ENCODE results near the gene ADARB2.

ADARB2 gene

DNA sequence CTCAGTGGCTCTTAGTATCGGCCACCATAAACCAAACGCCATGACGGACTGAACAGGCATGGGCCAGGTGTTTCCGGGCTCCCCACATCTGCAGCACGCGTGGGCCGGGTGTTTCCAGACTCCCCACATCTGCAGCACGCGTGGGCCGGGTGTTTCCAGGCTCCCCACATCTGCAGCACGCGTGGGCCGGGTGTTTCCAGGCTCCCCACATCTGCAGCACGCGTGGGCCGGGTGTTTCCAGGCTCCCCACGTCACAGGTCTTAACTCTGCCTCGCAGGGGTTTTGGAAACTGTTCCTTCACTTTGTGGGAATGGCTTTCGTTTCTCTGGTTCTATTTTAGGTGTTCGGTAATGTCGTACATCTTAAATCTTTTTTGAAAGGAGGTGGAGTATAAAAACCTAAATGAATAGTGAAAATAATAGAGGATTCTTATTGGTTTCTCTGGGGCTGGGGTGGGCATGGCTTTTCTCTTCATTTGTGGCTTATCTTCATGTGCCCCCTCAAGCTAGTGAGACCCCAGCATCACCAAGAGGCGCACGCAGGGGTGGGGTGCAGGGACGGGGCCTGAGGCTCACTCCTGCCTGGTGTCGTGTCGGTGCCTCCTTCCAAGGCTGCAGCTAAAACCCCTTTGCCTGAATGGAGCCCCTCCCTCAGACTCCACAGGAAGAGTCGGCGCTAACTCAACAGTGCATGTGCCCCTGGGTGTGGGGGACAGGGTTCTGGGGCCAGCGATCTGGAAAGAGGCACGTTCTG, 554.9 kb downstream of the ADARB2 start:
- ChIA-PET POLR2A (ENCODE audit: low non-redundant PET) (no interaction called here), CTCF (no interaction called here)
- no peak overlapping the region for H3K27ac ChIP-seq
- no peak for DNase-seq (ENCODE audit: low spot score)
- TF ChIP-seq, protein P1, sequence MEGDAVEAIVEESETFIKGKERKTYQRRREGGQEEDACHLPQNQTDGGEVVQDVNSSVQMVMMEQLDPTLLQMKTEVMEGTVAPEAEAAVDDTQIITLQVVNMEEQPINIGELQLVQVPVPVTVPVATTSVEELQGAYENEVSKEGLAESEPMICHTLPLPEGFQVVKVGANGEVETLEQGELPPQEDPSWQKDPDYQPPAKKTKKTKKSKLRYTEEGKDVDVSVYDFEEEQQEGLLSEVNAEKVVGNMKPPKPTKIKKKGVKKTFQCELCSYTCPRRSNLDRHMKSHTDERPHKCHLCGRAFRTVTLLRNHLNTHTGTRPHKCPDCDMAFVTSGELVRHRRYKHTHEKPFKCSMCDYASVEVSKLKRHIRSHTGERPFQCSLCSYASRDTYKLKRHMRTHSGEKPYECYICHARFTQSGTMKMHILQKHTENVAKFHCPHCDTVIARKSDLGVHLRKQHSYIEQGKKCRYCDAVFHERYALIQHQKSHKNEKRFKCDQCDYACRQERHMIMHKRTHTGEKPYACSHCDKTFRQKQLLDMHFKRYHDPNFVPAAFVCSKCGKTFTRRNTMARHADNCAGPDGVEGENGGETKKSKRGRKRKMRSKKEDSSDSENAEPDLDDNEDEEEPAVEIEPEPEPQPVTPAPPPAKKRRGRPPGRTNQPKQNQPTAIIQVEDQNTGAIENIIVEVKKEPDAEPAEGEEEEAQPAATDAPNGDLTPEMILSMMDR (conservative IDR thresholded peaks at IDR 0.05; ENCODE audit: low read depth) = no peak

- POLR2A ChIA-PET (ENCODE audit: low non-redundant PET) = no interaction called here
- H3K27ac ChIP-seq = no peak overlapping the region
- TF ChIP-seq, protein P1 (conservative IDR thresholded peaks at IDR 0.05; ENCODE audit: low read depth) = no peak
- DNase-seq (ENCODE audit: low spot score) = no peak
- CTCF ChIA-PET = no interaction called here
Observed at GRCh38 chr10:1180836-1181235, 556.5 kb downstream of the ADARB2 start.

DNA sequence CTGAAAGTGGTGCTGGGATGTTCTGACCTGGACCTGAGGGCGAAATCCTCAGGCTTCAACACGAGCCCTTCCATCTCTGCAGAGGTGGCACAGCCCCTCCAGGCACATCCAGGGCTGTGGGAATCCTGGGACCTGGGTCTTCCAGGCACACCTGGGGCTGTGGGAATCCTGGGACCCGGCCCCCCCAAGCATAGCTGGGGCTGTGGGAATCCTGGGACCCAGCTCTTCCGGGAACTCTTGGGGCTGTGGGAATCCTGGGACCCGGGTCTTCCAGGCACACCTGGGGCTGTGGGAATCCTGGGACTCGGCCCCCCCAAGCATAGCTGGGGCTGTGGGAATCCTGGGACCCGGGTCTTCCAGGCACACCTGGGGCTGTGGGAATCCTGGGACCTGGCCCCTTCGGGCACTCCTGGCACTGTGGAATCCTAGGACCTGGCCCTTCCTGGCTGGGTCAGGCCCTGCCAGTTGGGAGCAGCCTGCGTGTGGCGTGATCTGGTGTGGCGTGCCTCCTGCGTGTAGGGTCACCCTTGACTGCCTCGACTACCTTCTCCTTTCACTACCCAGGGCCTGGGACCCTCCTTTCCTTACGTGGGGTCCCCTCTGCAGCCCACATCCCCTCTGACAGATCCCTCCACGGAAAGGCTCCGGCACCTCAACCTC, 557.1 kb downstream of the ADARB2 start:
- ChIA-PET POLR2A (ENCODE audit: low non-redundant PET) (no interaction called here), CTCF (no interaction called here)
- H3K27ac ChIP-seq = no peak overlapping the region
- no peak for DNase-seq (ENCODE audit: low spot score)
- TF ChIP-seq, protein P1 (conservative IDR thresholded peaks at IDR 0.05; ENCODE audit: low read depth) = no peak

DNA sequence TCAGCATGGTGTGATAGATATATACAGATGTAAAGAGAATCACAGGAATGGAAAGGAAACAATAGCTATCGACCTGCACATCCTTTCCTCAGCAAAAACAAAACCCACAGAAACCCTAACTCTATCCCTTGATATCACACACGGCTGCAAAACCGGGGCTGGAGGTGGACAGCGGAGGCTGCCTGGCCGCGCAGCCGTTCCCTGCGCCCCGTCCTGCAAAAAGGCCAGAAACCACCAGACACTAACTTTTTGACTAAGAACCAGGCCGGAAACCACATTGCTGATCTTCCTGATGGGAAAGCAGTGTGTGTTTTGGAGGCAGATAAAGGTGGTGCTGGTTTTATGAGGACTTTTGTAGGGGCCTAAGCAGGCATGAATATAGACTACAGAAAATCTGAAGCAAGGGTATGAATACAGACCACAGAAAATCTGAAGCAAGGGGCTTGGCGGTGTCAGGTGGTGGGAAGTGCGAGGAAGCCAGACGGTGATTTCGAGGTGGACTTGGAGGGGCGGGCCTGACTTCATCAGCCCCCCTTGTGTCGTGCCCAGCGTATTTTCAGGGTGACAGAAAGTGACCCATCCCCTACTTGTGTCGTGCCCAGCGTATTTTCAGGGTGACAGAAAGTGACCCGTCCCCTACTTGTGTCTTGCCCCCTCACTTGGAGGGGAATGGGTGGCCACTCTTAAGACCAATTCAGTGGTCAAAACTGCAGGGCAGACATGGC, 557.8 kb downstream of the ADARB2 start:
- POLR2A ChIA-PET (ENCODE audit: low non-redundant PET) = no interaction called here

DNA sequence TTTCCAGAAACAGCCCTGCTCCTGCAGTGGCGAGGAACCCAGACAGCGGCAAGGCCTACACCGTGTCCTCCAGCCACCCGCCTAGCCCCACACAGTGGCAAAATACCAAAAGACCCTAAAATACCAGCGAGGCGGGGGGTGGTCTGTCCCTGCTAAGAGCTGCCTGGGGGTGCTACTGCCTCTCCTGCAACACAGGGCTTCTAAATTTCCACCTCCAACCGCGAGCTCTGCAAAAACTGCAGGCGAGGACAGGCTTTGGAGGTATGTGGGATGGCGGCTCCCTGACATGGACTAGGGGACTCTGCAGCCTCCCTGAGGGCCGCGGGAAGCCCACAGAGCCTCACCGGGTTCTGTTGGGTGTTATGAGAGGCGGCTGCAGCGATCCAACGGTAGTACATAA, 558.8 kb downstream of the ADARB2 start:
- ChIA-PET POLR2A (ENCODE audit: low non-redundant PET) (no interaction called here), CTCF (interaction anchor here (0.6 to 0.7 kb wide), 2 partner anchors 550 to 893 kb away, joined by 3 to 5 read pairs; no protein-coding TSS in a partner anchor)
- TF ChIP-seq, protein P1 (conservative IDR thresholded peaks at IDR 0.05; ENCODE audit: low read depth) = no peak
- no peak overlapping the region for H3K27ac ChIP-seq
- no peak for DNase-seq (ENCODE audit: low spot score)

More for the DNA sequence above, 557.8 kb downstream of the ADARB2 start:
- no peak for DNase-seq (ENCODE audit: low spot score)
- TF ChIP-seq, protein P1 (conservative IDR thresholded peaks at IDR 0.05; ENCODE audit: low read depth) = no peak
- CTCF ChIA-PET = no interaction called here
- no peak overlapping the region for H3K27ac ChIP-seq

DNA sequence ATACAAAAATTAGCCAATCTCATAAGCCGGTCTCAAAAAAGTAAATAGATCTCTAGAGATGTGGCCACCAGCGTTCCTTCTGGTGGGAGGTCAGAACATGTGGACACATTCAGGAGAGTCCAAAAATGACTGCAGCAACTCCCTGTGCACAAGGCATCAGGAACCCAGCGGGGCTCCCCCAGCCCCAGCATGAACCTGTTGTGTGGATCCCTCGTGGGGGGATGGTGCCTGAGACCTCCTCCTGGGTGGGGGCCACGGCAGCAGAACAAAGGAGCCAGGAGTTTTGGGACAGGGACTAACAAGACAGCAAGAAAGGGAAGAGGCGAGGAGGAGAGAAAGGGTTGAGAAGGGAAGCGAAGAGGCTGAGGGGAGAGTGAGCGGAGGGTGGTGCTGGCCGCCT, 559.4 kb downstream of the ADARB2 start:
- ChIA-PET POLR2A (ENCODE audit: low non-redundant PET) (no interaction called here), CTCF (interaction anchor here (0.7 kb wide), 1 partner anchor 894 kb away, joined by 3 read pairs; no protein-coding TSS in a partner anchor)
- no peak for DNase-seq (ENCODE audit: low spot score)
- TF ChIP-seq, protein P1 (conservative IDR thresholded peaks at IDR 0.05; ENCODE audit: low read depth) = no peak
- no peak overlapping the region for H3K27ac ChIP-seq
